Activated CD4-positive, alpha-beta T cell treated with anti-CD3 and anti-CD28 coated beads for 36 hours (primary cell): ENCODE data around the gene DYSF. TPM values are rescaled to one million over a fixed set of nuclear protein-coding genes. Genes with fewer than 3 reads are reported as not detected.

Source experiments
- ATAC-seq: fragments of 200-7000 bp; cut with Tn5 transposase; one replicate; pipeline ENCODE4 v1.10.0; 2021; ENCODE audit warnings: mild to moderate bottlenecking, moderate library complexity
- CTCF ChIA-PET: fragments of 350-600 bp; sonication (Branson Sonifier 250); formaldehyde crosslinking; loops from one replicate; lab custom pipeline; 2021; ENCODE audit warnings: antibody characterized with exemption; lab: Charles Lee
- POLR2A ChIA-PET: fragments of 350-600 bp; sonication (Branson Sonifier 250); formaldehyde crosslinking; loops from one replicate; lab custom pipeline; 2021; ENCODE audit warnings: antibody characterized with exemption, inconsistent platforms; lab: Charles Lee
- DNase-seq: peaks from one replicate; pipeline ENCODE4 v3.0.0-alpha.2; 2020
- H3K27ac Mint-ChIP-seq: one replicate; pipeline ENCODE4 v1.8.0; 2021; ENCODE audit warnings: mixed read lengths
- H3K27me3 Mint-ChIP-seq: one replicate; pipeline ENCODE4 v1.8.0; 2021; ENCODE audit warnings: mixed read lengths
- H3K36me3 Mint-ChIP-seq: one replicate; pipeline ENCODE4 v1.8.0; 2021; ENCODE audit warnings: low read depth, mixed read lengths
- H3K4me1 Mint-ChIP-seq: one replicate; pipeline ENCODE4 v1.8.0; 2021; ENCODE audit warnings: mixed read lengths
- H3K4me3 Mint-ChIP-seq: one replicate; pipeline ENCODE4 v1.8.0; 2021; ENCODE audit warnings: mild to moderate bottlenecking, moderate library complexity, mixed read lengths
- H3K9me3 Mint-ChIP-seq: one replicate; pipeline ENCODE4 v1.8.0; 2021; ENCODE audit warnings: low read depth, mixed read lengths
- intact Hi-C, 2 experiments: fragments of 100-400 bp; cut with DNase I in 1 of 2; cut with micrococcal nuclease in 1 of 2; formaldehyde crosslinking; loops; one replicate each; pipeline versions ENCODE4 v1.14.2 to v1.15.1; 2022 to 2024; cut with DNase I, micrococcal nuclease
- total RNA-seq, 2 experiments: library from RNA; stranded (reverse); gene quantifications; one replicate each; pipeline ENCODE4 v1.2.3, GENCODE V29; 2021

The DYSF gene
- total RNA-seq, 2 experiments from 2014 or later, result 0.02 TPM; not detected in 1

DNA sequence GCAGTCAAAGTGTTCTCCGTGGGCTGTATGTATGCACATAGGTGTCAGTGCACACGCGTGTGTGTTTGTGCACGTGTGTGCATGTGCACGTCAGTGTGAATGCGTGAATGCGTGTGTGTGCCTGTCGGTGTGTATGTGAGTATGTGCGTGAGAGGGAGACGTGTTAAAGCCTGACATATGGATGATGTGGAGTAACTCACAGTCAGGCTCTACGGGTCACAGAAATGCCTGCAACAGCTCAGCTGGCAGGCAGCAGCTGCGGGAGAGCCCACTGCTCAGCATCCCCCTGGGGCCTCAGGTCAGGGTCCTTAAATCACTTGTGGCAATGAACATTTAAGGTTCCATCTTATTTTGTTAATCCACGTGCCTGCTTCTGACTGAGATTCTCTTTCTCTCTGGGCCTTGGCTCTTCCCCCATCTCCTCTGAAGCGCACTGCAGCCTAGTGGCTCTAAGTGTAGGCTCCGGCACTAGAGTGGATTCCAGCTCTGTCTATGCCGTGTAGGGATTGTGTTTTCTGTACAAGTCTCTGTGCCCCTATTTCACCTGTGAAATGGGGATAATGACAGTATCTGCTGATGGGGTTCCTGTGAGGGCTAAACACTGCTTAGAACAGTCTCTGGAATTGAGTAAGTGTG is 63.0 kb downstream of the DYSF start:
- POLR2A ChIA-PET, result no interaction called here
- no peak for DNase-seq

DNA sequence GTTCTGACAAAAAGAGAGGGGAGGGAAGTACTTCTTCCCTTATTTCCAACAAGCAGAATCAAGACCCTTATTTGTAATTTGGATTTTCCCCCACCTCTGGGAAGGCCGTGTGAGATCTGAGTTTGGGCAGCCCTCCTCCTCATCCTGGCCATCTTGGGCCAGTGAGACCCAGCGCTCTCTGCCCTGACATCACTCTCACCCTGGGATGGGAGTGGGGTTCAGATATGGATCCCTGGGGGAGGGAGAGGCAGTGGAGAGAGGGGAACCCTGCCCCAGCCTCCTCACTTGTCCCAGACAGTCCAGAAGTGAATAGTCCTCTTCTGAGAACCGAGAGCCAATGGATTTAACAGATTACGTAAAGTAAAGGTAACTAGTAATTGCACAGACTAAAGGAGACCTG is 64.5 kb downstream of the DYSF start:
- Mint-ChIP-seq H3K27ac (no peak overlapping the region), H3K4me3 (no peak overlapping the region), H3K27me3 (peaks cover 4% of the 10 kb centered on the region), H3K4me1 (no peaks in the 10 kb centered on the region), H3K9me3 (no peaks in the 10 kb centered on the region), H3K36me3 (no peaks in the 10 kb centered on the region)
- intact Hi-C loops, result no loop called here
- ATAC-seq (no peak), DNase-seq (no peak)
- CTCF ChIA-PET, result interaction anchor here (1.9 kb wide), 1 partner anchor 11 kb away, joined by 5 read pairs; no protein-coding TSS in a partner anchor
- POLR2A ChIA-PET, result no interaction called here

More for the DNA sequence above, 63.0 kb downstream of the DYSF start:
- H3K9me3 Mint-ChIP-seq, result no peaks in the 10 kb centered on the region
- H3K4me3 Mint-ChIP-seq, result no peak overlapping the region
- no peak for ATAC-seq
- intact Hi-C loops, result no loop called here
- H3K36me3 Mint-ChIP-seq, result no peaks in the 10 kb centered on the region
- CTCF ChIA-PET, result interaction anchor here (1.2 to 1.9 kb wide), 2 partner anchors 9 to 11 kb away, joined by 5 read pairs; no protein-coding TSS in a partner anchor
- no peaks in the 10 kb centered on the region for H3K27me3 Mint-ChIP-seq
- H3K4me1 Mint-ChIP-seq, result no peaks in the 10 kb centered on the region
- no peak overlapping the region for H3K27ac Mint-ChIP-seq

DNA sequence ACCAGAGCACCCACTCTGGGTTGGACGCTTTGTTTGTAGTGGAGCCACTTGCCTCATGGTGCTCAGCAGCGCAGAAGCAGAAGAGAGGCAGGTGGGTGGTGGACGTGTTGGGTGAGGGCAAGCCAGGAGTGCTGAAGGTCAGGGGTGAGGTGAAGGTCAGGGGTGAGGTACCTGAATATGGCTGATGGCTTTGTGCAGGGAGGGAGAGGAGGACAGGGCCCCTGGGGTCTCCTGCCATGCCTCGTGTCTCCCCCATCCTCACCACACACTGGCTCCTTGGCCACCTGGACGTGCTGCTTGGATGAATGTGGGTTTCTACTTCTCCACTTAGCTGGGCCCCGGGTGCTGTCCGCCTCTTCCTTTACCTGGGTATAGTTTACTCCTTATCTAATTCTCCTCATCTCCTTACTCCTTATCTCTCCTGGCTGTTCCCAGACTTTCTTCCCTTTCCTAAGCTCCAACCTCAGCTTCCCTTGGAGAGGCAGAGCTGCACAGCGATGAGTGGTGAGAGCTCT is 68.1 kb downstream of the DYSF start:
- Mint-ChIP-seq H3K4me1 (no peaks in the 10 kb centered on the region), H3K36me3 (no peaks in the 10 kb centered on the region), H3K27ac (no peak overlapping the region), H3K27me3 (peaks cover 9% of the 10 kb centered on the region), H3K9me3 (no peaks in the 10 kb centered on the region), H3K4me3 (no peak overlapping the region)
- ATAC-seq (no peak), DNase-seq (no peak)
- ChIA-PET CTCF (interaction anchor here (1.1 kb wide), 1 partner anchor 804 kb away, joined by 4 read pairs; no protein-coding TSS in a partner anchor), POLR2A (no interaction called here)
- intact Hi-C loops, result no loop called here

DNA sequence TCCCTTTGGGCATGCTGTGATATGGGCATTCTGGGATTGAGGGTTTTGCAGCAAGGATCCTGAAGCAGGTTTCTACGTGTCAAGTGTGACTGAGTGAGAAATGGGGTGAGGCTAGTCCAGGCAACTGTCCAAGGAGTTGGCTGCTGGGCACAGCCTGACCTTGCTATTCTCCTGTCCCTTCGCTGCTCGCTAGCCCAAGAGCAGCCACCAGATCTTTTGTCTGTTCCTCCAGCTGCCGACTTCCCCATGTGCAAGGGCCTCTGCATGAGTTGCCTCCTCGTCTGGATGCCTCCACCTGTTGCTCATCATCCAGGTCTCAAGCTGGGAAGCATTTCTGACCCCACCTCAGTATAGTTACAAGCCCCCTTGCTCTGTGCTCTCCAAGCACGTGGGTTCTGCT is 71.1 kb downstream of the DYSF start:
- intact Hi-C loops, result no loop called here
- ChIA-PET POLR2A (interaction anchor here (0.6 kb wide), 1 partner anchor 420 kb away, joined by 3 read pairs; no protein-coding TSS in a partner anchor), CTCF (interaction anchor here (0.9 kb wide), 1 partner anchor 225 kb away, joined by 3 read pairs; no protein-coding TSS in a partner anchor)
- Mint-ChIP-seq H3K27me3 (peaks cover 19% of the 10 kb centered on the region), H3K27ac (no peak overlapping the region), H3K9me3 (no peaks in the 10 kb centered on the region), H3K36me3 (no peaks in the 10 kb centered on the region), H3K4me1 (no peaks in the 10 kb centered on the region), H3K4me3 (no peak overlapping the region)
- no peak for DNase-seq
- no peak for ATAC-seq

DNA sequence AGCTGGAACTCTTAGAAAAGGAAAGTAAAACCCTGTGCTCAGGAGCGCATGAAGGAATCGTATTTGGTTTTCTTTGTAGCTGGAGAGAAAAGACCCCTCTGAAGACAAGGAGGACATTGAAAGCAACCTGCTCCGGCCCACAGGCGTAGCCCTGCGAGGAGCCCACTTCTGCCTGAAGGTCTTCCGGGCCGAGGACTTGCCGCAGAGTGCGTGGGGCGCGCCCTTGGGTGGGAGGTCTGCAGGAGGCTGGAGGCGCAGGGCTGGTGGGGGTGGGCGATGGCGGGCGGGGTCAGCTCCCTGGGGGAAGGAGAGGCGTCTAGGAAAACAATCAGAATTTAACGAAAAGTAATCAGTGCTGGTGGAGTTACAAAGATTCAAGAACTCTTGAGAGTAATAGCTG is 72.8 kb downstream of the DYSF start:
- Mint-ChIP-seq H3K27me3 (peaks cover 26% of the 10 kb centered on the region), H3K4me3 (no peak overlapping the region), H3K36me3 (no peaks in the 10 kb centered on the region), H3K27ac (no peak overlapping the region), H3K4me1 (no peaks in the 10 kb centered on the region), H3K9me3 (no peaks in the 10 kb centered on the region)
- no peak for ATAC-seq
- intact Hi-C loops, result no loop called here
- DNase-seq, result no peak
- ChIA-PET POLR2A (no interaction called here), CTCF (interaction anchor here (0.6 to 1.3 kb wide), 2 partner anchors 15 to 374 kb away, joined by 3 to 5 read pairs; no protein-coding TSS in a partner anchor)

DNA sequence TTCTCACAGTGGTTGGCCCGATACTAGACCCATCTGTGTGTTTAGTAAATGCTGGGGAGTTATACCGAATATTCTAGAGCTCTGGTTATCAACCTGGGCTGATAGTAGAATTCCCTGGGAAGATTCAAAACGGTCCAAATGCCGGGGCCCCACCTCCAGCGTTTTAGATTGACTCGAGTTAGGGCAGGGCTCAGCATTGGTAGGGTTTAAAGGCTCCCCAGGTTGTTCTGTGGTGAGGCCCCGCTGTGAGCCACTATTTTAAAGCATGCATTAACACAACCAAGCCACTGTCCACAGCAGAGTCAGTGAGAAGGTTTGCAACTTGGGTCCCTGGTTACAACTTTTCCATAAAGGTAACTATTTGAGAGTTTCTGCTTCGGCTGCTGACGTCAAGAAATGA is 73.6 kb downstream of the DYSF start:
- no peaks in the 10 kb centered on the region for H3K9me3 Mint-ChIP-seq
- no peak overlapping the region for H3K4me3 Mint-ChIP-seq
- H3K36me3 Mint-ChIP-seq, result no peaks in the 10 kb centered on the region
- intact Hi-C loops, result no loop called here
- no peak for DNase-seq
- no peak for ATAC-seq
- no peak overlapping the region for H3K27ac Mint-ChIP-seq
- H3K4me1 Mint-ChIP-seq, result peaks cover 2% of the 10 kb centered on the region
- ChIA-PET CTCF (interaction anchor here (0.9 to 4.3 kb wide), 4 partner anchors 10 to 271 kb away, joined by 3 to 16 read pairs (median 4); no protein-coding TSS in a partner anchor), POLR2A (no interaction called here)
- peaks cover 28% of the 10 kb centered on the region for H3K27me3 Mint-ChIP-seq

DNA sequence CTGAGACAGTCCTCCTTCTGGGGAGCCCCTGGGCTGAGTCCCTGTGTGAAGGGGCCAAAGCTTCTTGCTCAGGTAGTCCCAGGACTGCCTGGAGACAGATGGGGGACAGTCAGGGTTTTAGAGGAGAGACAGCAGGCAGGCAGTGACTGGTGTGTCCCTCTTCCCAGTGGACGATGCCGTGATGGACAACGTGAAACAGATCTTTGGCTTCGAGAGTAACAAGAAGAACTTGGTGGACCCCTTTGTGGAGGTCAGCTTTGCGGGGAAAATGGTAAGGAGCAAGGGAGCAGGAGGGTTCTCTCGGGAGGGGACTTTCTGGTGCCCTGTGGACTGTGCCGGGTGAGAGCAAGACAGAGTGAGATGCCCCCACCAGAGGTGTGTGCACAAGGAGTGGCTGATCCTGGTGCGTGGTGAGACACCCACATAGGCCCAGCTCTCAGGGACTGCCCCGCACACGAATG is 74.8 kb downstream of the DYSF start:
- intact Hi-C loops, result no loop called here
- DNase-seq, result no peak
- Mint-ChIP-seq H3K27me3 (peaks cover 29% of the 10 kb centered on the region), H3K4me3 (no peak overlapping the region), H3K27ac (no peak overlapping the region), H3K9me3 (no peaks in the 10 kb centered on the region), H3K4me1 (peaks cover 2% of the 10 kb centered on the region), H3K36me3 (no peaks in the 10 kb centered on the region)
- ChIA-PET POLR2A (no interaction called here), CTCF (interaction anchor here (0.6 to 4.3 kb wide), 4 partner anchors 12 to 270 kb away, joined by 3 to 16 read pairs (median 4); no protein-coding TSS in a partner anchor)
- ATAC-seq, result no peak

DNA sequence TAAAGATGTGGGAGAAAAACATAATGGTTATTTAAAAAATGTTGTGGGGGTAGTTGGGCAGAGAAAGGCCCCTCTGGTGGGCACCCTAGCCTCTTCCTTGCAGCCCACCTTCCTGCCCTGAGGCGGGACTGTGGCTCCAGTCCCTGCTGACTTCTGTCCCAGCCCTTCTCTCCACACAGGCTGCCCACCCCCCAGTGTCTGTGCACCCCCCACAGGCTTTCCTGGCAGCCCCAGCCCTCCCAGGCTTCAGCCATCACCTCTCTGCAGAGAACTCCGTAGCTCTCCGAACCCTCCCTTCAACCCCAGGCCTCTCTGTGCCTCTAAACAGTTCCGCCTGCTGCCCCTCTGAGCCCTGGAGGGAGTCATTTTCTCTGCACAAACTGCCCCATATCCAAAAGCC is 75.4 kb downstream of the DYSF start:
- intact Hi-C loops, result no loop called here
- Mint-ChIP-seq H3K36me3 (no peaks in the 10 kb centered on the region), H3K4me1 (peaks cover 2% of the 10 kb centered on the region), H3K27ac (no peak overlapping the region), H3K9me3 (no peaks in the 10 kb centered on the region), H3K4me3 (no peak overlapping the region), H3K27me3 (peaks cover 29% of the 10 kb centered on the region)
- ATAC-seq (no peak), DNase-seq (no peak)
- CTCF ChIA-PET, result interaction anchor here (1.5 to 4.3 kb wide), 2 partner anchors 10 to 19 kb away, joined by 3 to 16 read pairs; no protein-coding TSS in a partner anchor
- POLR2A ChIA-PET, result no interaction called here

DNA sequence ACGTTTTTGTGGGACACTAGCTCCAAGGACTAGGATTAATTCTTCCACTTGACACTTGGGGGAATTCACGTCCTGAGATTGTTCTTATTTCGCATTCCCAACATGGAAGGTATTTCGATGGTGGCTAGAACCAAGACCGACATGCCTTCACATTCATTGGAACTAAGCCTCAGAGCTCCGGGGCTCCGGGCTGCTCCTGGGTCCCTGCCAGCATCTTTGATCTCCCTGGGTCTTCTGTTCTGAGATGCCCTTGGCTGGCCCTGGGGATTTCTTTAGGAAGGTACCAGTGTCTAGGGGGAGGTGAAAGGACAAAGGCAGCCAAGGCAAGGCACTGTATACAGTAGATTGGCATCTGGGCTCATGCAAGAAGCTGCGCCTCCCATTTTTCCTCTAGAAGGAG is 76.8 kb downstream of the DYSF start:
- peaks cover 2% of the 10 kb centered on the region for H3K4me1 Mint-ChIP-seq
- DNase-seq (no peak), ATAC-seq (no peak)
- intact Hi-C loops, result loop anchor here in 1 of 2 experiments (1.0 to 5.0 kb wide), 3 partner anchors 268 to 1047 kb away; no protein-coding TSS in a partner anchor
- ChIA-PET POLR2A (interaction anchor here (0.7 kb wide), 1 partner anchor 619 kb away, joined by 3 read pairs; no protein-coding TSS in a partner anchor), CTCF (interaction anchor here (1.0 to 4.3 kb wide), 6 partner anchors 9 to 61 kb away, joined by 3 to 16 read pairs (median 4); no protein-coding TSS in a partner anchor)
- H3K27me3 Mint-ChIP-seq, result peaks cover 27% of the 10 kb centered on the region
- H3K9me3 Mint-ChIP-seq, result no peaks in the 10 kb centered on the region
- no peaks in the 10 kb centered on the region for H3K36me3 Mint-ChIP-seq
- H3K4me3 Mint-ChIP-seq, result no peak overlapping the region
- H3K27ac Mint-ChIP-seq, result no peak overlapping the region

DNA sequence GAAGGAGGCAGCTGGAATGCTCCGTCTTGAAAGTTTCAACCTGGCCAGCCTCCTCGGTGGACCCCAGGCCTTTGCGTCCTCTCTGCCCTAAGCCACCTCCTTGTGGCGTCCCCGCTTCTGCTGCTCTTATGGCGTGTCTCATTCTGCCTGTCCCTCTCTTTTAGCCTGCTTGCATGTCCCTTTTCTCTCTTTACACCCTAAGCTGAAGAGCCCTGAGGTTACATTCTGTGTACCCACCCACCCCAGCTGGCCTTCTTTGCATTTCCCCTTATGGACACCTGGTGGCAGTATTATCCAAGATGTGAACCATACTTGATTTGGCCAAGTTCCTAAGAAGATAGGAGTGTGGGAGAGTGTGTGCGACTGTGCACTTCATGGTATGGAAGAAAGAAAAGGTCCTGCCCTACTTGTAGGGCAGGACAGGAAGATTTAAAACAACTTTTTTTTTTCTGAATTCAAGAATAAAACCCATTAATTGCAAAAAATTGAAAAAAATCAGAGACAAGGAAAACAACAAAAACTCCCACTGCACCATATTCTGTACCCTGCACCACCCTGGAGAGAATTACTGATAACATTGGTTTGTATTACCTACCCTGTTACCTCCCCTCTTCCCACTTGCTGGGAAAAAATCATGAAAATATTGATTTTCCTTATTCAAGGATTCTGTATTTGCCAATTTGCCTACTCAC is 77.4 kb downstream of the DYSF start:
- peak; percentile 65 for ATAC-seq

DNA sequence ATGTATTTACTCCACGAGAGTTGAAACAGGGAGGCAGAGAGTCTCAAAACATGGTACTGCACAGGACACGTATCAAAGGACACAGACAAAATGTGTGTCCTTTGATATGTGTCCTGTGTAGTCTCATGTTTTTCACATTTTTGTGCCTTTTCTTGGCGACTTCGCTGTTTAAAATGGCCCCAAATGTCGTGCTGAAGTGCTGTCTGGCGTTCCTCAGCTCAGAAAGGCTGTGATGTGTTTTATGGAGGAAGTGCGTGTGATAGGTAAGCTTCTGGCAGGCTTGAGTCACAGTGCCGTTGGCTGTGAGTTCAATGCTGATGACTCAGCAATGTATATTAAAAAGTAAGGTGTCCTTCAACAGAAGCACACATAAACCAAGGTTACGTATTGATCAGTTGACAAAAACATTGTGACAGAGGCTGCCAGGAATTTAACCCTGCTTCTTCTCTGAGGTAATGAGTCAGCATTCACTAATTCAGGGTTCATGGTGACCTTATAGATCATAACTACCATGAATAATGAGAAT is 78.2 kb downstream of the DYSF start:
- ChIA-PET CTCF (no interaction called here), POLR2A (no interaction called here)
- Mint-ChIP-seq H3K4me1 (peaks cover 2% of the 10 kb centered on the region), H3K27me3 (peaks cover 29% of the 10 kb centered on the region), H3K36me3 (no peaks in the 10 kb centered on the region), H3K9me3 (no peaks in the 10 kb centered on the region), H3K27ac (no peak overlapping the region), H3K4me3 (no peak overlapping the region)
- ATAC-seq (peak; percentile 86), DNase-seq (peak; percentile 45)
- intact Hi-C loops, result loop anchor here in 1 of 2 experiments (5.0 kb wide), 1 partner anchor 1046 kb away; no protein-coding TSS in a partner anchor

More for the DNA sequence above, 77.4 kb downstream of the DYSF start:
- Mint-ChIP-seq H3K27ac (no peak overlapping the region), H3K9me3 (no peaks in the 10 kb centered on the region), H3K36me3 (no peaks in the 10 kb centered on the region), H3K4me1 (peaks cover 2% of the 10 kb centered on the region), H3K27me3 (peaks cover 29% of the 10 kb centered on the region), H3K4me3 (no peak overlapping the region)
- ChIA-PET POLR2A (interaction anchor here (0.7 kb wide), 1 partner anchor 618 kb away, joined by 3 read pairs; no protein-coding TSS in a partner anchor), CTCF (interaction anchor here (1.0 to 4.3 kb wide), 5 partner anchors 10 to 60 kb away, joined by 3 to 16 read pairs (median 4); no protein-coding TSS in a partner anchor)
- DNase-seq, result peak; percentile 46
- intact Hi-C loops, result loop anchor here in 1 of 2 experiments (1.0 to 5.0 kb wide), 3 partner anchors 268 to 1047 kb away; no protein-coding TSS in a partner anchor
